C4-2B (cell line): ENCODE results near the gene GALNT1.

ENCODE experiments used
- CTCF ChIP-seq: fragments of 450-650 bp; conservative IDR thresholded peaks from 2 replicates; pipeline ENCODE4 v1.5.1; 2017; ENCODE audit warnings: mild to moderate bottlenecking
- ZFX ChIP-seq: fragments of 450-650 bp; IDR thresholded peaks from 2 replicates; pipeline ENCODE4 v1.6.1; 2017

GRCh38 chr18:35559867-35560266, 21.7 kb upstream of the GALNT1 start:
- no peak for TF ChIP-seq CTCF
- TF ChIP-seq ZFX, result no peak
